Measurements from ENCODE around the gene HIVEP2. TPM values are rescaled to one million over a fixed set of nuclear protein-coding genes. Genes with fewer than 3 reads are reported as not detected.
A peak's percentile ranks its signal among the peaks of the same experiment; 100 is the strongest.
"Not testable (repeated sequence)": the region's sequence is repeated elsewhere in the genome, so short reads cannot be mapped to it uniquely, and the experiment has no call there.

The HIVEP2 gene
- 7.6 and 14.6 TPM in 2 replicates for total RNA-seq (2014; rRNA removed; shearing (Covaris generic))

GRCh38 chr6:142945049-142945445 is at the start of gene HIVEP2:
Gene HIVEP2, minus strand, starts transcription at chr6:142945176. Its CDS starts 170,438 bp downstream, at chr6:142774738.
- peak; percentile 89 for DNase-seq (ENCODE audit: low read depth)

GRCh38 chr6:142993977-142994376 is 49.0 kb upstream of the HIVEP2 start:
- DNase-seq (ENCODE audit: low read depth), result no peak

- DNase-seq (ENCODE audit: low read depth), result no peak
These were observed 42.5 kb upstream of the HIVEP2 start for GRCh38 chr6:142987490-142987889.

GRCh38 chr6:142985281-142985680 is 40.3 kb upstream of the HIVEP2 start:
- DNase-seq (ENCODE audit: low read depth), result no peak

GRCh38 chr6:142984386-142984785 is 39.4 kb upstream of the HIVEP2 start:
- DNase-seq (ENCODE audit: low read depth), result no peak

- DNase-seq (ENCODE audit: low read depth), result no peak
These were observed 30.4 kb upstream of the HIVEP2 start for GRCh38 chr6:142975365-142975764.

GRCh38 chr6:142970941-142971340 is 26.0 kb upstream of the HIVEP2 start:
- DNase-seq (ENCODE audit: low read depth), result not testable (repeated sequence)

- no peak for DNase-seq (ENCODE audit: low read depth)
These were observed 23.6 kb upstream of the HIVEP2 start for GRCh38 chr6:142968601-142969000.

- DNase-seq (ENCODE audit: low read depth), result no peak
These were observed 21.3 kb upstream of the HIVEP2 start for GRCh38 chr6:142966294-142966693.

GRCh38 chr6:142965164-142965563 is 20.2 kb upstream of the HIVEP2 start:
- no peak for DNase-seq (ENCODE audit: low read depth)

GRCh38 chr6:142960098-142960497 is 15.1 kb upstream of the HIVEP2 start:
- peak; percentile 66 for DNase-seq (ENCODE audit: low read depth)

- no peak for DNase-seq (ENCODE audit: low read depth)
These were observed 13.4 kb upstream of the HIVEP2 start for GRCh38 chr6:142958343-142958742.

GRCh38 chr6:142956726-142957125 is 11.8 kb upstream of the HIVEP2 start:
- no peak for DNase-seq (ENCODE audit: low read depth)

- DNase-seq (ENCODE audit: low read depth), result no peak
These were observed 9.9 kb upstream of the HIVEP2 start for GRCh38 chr6:142954844-142955243.

- DNase-seq (ENCODE audit: low read depth), result no peak
These were observed 8.6 kb upstream of the HIVEP2 start for GRCh38 chr6:142953373-142954273.

- no peak for DNase-seq (ENCODE audit: low read depth)
These were observed 7.6 kb upstream of the HIVEP2 start for GRCh38 chr6:142952614-142953013.

GRCh38 chr6:142950291-142950690 is 5.3 kb upstream of the HIVEP2 start:
- DNase-seq (ENCODE audit: low read depth), result peak; percentile 40

GRCh38 chr6:142947714-142948480 is 2.9 kb upstream of the HIVEP2 start:
- no peak for DNase-seq (ENCODE audit: low read depth)

- peak; percentile 90 for DNase-seq (ENCODE audit: low read depth)
These were observed 2.1 kb upstream of the HIVEP2 start for GRCh38 chr6:142946924-142947713.

GRCh38 chr6:142946181-142946923 is 1.4 kb upstream of the HIVEP2 start:
- DNase-seq (ENCODE audit: low read depth), result peak; percentile 99

All from M059J (cell line).